Endometrial microvascular endothelial cells (primary cell): ENCODE results near the gene NHSL2. TPM values are rescaled to one million over a fixed set of nuclear protein-coding genes. Genes with fewer than 3 reads are reported as not detected.

ENCODE experiments used
- in situ Hi-C: cut with HindIII; loops from 2 replicates; pipeline ENCODE4 v1.10.0; 2017; ENCODE audit warnings: low sequenced_read_pairs, low pct_unique_long_range_greater_than_20kb; ENCODE audit errors: inconsistent ontology term
- total RNA-seq: library from RNA; depleted of rRNA; stranded (reverse); fragments of >200 nt; gene quantifications from one replicate; pipeline ENCODE4 v1.2.3, GENCODE V29; 2015; ENCODE audit errors: inconsistent ontology term

NHSL2 gene
- total RNA-seq, 1 donor from 2014 or later, result 30.7 TPM

DNA sequence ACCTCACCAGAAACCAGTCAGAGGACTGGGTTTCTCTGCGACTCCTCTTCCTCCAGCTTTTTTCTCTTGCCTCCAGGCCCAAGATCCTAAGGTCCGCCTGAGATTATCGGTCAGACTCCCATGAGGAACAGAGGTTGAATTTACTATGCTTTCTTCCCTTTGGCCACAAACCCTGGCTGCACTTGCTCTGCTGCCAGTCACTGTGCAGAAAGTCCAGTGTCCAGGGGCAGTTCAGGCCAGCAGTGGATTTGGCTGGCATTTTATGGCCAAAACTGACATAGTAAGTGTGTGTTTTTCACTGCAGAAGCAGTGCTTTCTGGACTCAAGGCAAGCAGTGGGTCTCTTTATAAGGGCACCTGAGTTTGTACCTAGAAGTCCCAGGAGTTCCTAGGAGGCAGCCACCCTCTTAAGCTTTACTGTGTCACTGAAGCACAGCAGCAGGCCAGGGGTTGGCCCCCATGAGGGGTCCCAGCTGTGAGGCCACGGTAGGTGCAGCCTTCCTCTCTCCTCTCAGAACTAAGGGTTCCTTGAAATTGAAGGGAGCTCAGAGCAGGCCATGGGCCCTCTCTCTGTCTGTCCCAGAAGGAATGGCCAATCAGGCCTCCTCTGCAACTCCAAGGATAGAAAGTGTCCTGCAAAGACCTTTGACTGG lies 217.7 kb downstream of the NHSL2 start:
- in situ Hi-C loops, result loop anchor here (25.0 kb wide), 1 partner anchor 116 kb away; no protein-coding TSS in a partner anchor

DNA sequence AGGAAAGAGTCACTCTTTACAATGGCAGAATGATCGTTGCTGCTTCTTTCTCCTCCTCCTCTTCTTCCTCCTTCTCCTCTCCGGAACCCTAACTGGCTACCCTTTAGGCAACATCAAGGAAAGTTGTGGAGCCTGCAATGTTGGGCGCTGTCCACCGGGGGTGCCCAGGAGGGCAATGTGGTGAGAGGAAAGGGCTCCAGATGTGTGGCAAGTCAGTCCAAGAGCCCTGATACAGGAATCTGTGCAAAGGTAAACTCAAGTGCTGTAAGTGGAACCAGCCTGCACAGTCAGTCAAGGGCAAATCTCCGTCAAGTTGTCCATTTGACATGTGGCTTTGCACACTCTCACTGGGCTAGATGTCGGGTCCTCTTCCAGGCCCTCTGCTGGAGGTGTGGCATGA lies 218.2 kb downstream of the NHSL2 start:
- in situ Hi-C loops, result loop anchor here (25.0 kb wide), 1 partner anchor 117 kb away; no protein-coding TSS in a partner anchor

DNA sequence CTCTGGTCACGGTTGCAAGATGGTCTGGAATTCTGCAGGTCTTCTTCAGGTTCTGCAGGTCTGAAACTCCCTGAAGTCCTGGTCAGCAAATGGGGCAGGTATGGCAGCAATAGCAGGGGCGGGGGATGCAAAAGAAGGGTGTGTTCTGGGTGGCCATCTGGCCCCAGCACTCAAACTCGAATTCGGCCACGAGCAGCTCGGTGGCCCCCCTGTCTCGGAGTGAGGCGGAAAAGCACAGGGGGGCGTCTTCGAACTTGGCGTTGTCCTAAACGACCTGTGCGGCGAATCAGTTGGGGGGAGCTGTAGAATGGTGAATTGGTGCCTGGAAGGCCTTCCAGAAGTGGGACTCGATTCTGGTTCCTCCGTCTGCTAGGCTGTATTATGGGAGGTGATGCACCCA lies 219.0 kb downstream of the NHSL2 start:
- in situ Hi-C loops, result loop anchor here (25.0 kb wide), 1 partner anchor 117 kb away; no protein-coding TSS in a partner anchor

DNA sequence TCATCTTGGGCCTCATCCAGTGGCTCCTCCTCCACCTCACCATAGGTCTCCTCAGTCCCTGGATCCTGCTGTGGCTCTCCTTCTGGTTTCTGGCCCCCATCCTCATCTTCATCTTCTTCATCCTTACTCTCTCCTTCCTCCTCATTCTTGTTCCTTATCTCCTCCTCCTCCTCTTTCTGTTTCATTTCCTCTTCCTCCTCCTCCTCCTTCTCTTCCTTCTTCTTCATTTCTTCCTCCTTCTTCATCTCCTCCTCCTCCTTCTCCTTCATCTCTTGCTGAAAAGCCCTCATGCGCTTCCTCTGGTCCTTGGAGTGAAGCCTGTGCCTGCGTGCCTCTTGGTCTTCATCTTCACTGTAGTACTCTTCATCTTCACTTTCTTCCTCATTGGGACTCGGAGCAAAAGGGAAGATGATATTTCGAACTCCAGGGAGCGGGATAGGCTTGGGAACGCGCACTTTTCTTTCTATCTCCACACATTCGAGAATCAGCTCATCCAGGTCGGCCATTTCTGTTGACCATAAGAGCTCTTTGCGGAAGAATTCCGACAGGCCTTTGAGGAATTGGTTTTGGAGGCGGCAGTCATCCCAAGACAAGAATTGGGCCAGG lies 219.6 kb downstream of the NHSL2 start:
- in situ Hi-C loops, result loop anchor here (25.0 kb wide), 1 partner anchor 118 kb away; no protein-coding TSS in a partner anchor

DNA sequence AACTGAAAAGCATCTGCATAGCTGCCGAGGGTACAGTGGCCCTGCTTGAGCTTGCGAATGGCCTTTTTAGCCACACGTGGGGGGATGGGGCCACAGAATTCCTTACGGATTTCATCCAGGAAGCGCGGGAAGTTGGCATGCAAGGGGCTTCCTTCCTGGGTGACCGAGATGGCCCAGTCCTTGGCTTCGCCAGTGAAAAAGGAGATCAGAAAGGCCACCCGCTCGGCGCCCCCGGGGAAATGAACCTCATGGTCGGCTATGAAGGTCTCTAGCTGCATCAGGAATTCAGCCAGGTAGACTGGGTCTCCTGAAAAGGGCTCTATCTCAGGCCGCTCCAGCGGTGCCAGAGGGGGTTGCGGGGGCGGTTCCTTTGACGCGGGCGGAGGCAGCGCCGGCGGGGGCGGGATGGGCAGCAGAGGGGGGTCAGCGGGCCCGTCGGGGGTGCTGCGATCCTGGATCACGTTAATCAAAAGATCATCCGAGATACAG lies 220.2 kb downstream of the NHSL2 start:
- in situ Hi-C loops, result loop anchor here (25.0 kb wide), 1 partner anchor 119 kb away; no protein-coding TSS in a partner anchor

DNA sequence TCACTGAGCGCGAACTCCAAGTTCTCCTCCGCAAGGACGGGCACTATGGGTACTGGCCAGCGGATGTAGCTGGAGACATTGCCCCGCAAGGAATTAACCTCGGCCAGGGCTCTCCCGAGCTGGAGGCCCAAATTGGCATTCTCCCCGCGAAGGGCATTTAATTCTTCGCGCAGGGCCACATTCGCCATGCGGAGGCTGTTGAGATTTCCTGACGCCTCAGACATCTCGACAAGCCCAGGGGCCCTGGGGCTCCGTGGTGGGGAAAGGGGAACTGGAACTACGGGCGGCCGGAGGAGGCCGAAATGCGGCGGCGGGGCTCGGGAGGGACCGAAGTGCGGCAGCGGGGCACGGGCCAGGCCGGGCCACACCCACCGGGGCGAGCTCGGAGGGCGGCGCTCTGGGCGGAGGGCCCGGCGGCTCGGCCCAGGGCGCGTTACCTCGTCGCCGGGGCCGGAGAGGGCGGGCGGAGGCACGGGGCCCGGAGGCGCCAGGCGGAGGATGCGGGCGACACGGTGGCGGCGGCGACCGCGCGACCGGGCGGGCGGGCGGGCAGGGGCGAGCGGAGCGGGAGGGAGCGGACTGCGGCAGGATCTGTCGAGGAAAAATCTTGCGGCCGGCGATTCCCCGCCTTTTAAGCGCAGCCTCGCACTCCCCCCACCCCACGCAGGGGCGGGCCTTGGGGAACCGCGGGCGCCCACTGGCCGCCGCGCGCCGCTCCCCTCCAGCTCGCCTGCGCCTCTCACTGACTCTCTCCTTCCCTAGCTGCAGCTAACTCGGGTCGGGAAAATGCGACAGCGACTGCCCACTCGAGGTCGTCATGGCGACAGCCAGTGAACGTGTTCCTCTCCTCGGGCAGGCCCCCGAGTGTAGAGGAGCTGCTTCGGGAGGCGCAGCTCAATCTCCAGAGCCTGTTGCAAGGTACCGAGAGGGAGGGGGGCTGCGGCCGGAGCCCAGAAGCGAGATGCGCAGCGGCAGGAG lies 221.0 kb downstream of the NHSL2 start, which contains the start of gene RTL5:
TSS of gene RTL5 (minus strand) at position 599 of the 978 bp plus-strand sequence.
- in situ Hi-C loops, result loop anchor here (25.0 kb wide), 1 partner anchor 119 kb away; no protein-coding TSS in a partner anchor

DNA sequence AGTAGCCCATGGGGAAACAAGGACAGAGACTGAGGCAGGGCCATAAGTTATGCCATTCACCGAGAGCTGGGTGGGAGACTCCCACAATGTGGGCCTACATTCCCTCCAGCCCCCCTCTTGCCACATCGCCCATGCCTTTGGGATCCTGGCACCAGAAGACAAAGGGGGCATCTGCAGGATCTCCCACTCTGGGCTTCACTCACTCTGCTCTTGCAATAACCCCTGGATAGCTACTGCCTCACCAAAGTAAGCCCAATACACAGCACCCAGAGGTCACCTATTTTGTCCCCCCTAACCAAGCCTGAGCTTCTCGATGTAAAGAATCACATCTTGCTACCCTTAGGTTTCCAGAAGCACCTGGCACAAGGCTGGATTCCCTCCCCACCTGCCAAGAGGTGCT lies 221.8 kb downstream of the NHSL2 start:
- in situ Hi-C loops, result loop anchor here (25.0 kb wide), 1 partner anchor 120 kb away; no protein-coding TSS in a partner anchor

DNA sequence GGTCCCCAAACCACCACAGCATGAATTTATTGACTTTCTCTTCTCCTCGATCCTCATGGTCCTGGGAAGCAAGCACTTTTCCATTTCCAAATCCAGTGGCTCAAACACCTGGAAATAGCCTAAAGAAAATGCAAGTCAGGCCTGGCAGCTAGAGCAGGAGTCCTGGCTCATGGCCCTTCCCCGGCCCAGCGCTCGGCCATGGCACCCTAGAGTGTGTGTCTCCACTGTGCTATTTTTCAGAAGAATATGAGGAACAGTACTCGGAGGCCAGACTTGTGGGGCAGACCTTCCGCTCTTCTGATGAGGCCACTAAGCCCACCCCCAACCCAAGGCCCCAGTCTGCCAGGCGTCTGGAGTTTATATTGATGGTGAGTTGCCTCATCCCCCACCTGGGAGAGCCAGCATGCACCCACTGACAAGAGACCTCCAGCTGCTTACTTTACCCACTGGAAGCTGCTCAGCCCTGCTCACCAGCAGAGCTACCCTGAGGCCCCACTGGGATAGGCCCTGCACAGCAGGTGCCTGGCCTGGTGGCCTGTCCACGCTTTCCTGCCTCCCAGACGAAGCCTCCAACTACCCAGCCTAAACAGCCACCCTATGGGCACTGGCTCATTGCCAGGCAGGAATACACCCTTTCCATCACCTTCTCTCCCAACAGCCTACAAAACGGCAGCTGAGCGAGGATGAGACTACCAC lies 223.4 kb downstream of the NHSL2 start:
- in situ Hi-C loops, result loop anchor here (25.0 kb wide), 1 partner anchor 122 kb away; no protein-coding TSS in a partner anchor

DNA sequence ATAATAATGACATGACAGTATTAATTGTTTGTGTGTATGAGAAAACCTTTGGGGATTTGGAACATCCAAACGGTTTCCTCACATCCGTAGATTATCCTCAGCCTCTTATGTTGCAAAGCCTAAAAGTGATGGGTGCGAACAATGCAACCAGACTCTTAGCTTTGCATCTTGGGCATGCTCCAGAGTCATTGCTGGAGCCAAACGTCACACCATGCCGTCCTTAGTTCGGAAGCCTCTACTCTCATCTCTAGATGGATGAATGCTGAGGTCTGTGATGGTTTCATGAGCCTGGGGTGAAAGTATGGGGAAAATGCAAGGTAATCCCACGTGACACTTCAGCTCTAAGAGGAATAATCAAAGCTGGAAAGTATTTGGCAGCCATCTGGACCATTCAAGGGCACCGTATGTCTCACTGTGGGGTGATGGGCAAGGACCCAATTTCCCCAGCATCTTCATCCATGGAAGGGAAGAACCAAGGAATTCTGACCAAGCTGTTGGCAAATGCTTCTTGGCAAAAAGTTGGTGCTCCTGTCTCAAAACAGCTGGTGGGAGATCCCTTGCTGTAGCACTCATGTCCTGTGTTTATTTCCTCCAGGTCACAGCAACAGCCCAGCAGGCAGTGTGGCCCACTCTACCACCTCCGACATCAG lies 227.3 kb downstream of the NHSL2 start:
- in situ Hi-C loops, result loop anchor here (25.0 kb wide), 1 partner anchor 126 kb away; no protein-coding TSS in a partner anchor

DNA sequence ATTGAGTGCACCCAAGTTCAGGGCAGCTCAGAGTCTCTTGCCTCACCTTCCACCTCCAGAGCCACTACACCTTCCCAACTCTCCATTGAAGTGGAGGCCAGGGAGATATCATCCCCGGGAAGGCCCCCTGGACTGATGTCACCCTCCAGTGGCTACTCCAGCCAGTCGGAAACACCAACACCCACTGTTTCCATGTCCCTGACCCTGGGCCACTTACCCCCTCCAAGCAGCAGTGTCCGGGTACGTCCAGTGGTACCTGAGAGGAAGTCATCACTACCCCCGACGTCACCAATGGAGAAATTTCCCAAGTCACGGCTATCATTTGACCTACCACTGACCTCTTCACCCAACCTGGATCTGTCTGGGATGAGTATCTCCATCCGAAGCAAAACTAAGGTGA lies 228.9 kb downstream of the NHSL2 start:
- in situ Hi-C loops, result loop anchor here (25.0 kb wide), 1 partner anchor 127 kb away; no protein-coding TSS in a partner anchor

DNA sequence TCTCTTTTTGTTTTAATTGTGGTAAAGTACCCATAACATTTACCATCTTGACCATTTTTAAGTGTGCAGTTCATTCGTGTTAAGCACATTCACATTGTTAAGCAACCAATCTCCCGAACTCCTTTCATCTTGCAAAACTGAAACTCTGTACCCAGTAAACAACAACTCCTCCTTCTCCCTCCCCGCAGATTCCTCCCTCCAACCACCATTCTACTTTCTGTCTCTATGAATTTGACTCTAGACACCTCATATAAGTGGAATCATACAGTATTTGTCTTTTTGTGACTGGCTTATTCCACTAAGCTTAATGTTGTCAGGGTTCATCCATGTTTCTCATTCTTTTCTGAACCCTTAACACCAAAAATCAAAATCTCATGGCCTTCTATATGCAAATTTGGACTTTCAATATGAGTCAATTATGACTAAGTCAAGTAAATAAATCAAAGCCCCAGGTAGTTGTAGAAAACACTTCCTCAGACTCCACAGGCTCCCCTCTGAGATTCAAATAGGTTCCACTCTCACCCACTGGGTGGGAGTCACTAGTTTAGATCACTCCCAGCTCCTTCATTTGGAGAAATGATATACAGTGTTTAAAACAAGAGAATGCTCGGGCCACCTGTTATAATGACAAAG lies 230.8 kb downstream of the NHSL2 start:
- in situ Hi-C loops, result loop anchor here (25.0 kb wide), 1 partner anchor 129 kb away; no protein-coding TSS in a partner anchor

DNA sequence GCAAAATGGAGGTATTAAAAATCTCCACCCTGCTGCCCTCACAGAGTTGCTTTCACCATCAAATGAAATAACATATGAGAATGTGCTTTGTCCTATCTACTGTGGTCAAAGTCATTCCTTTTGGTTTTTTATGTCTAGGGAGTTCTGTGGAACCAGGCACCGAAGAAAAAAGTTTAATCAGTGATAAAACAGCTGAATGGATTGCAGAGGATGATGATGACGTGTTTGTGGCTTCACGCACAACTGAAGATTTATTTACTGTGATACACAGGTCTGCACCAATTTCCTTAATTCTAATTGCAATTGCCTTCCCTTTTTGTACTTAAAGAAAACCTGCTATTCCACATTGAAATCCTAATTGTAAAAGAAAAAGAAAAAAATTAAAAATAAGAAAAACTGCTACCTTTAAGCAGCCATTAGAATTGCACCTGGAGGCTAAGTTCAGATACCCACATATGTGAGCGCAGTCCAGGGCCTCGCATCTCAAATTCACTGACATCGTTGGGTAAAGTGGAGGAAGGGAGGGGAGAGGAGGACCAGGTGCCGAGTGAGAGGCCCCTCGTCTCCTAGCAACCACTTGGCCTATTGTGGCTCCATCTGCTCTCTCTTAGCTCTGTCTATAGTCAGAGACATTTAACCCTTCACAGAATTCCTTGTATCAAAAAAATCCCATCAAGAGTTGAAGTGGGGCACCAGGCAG lies 231.6 kb downstream of the NHSL2 start:
- in situ Hi-C loops, result loop anchor here (25.0 kb wide), 1 partner anchor 130 kb away; no protein-coding TSS in a partner anchor

DNA sequence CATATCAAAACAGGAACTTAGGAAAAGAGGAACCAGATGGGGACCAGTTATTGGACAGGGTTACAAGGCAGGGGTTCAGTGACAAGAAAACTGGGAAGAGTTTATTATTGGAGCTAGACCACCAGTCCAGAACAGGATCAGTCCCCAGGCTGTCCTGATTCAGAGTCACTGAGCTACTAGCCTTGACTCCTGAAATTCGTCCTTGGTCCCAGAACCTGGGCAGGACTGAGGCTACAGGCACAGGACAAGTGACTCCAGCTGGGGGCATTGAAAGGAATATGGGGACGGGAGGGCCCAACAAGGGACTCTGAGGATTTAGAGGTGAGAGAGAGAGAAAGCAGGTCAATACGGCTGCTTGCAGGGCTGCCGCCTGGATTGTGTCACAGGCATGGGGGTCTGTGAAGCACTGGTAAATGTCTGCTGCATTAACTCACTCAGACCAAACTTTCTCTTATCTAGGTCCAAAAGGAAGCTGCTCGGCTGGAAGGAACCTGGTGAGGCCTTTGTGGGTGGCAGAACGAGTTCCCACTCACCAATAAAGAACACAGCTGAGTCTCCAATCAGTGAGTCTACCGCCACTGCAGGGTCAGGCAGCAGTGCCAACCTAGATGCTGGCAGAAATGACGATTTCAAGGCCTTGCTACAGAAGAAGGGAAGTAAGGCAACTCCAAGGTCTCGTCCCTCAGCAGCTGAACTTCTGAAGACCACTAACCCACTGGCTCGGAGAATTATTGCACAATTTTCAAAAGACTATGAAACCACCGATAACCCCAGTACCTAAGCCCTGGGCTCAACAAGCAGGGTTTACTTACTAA lies 232.4 kb downstream of the NHSL2 start:
- in situ Hi-C loops, result loop anchor here (25.0 kb wide), 1 partner anchor 131 kb away; no protein-coding TSS in a partner anchor

DNA sequence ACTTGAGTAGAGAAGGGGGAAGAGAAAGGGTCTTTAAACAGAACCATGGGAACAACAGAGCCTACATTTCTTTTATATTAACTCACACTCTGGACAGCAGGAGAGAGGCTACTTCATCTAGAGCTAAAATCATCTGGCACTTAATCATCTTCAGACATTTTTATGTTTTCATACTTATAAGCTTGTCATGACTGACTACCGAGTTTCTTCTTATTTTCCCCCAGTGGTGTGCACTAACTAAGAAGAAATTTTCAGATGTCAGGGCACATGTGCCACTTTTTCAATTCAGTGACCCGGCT lies 232.9 kb downstream of the NHSL2 start:
- in situ Hi-C loops, result loop anchor here (25.0 kb wide), 1 partner anchor 131 kb away; no protein-coding TSS in a partner anchor

DNA sequence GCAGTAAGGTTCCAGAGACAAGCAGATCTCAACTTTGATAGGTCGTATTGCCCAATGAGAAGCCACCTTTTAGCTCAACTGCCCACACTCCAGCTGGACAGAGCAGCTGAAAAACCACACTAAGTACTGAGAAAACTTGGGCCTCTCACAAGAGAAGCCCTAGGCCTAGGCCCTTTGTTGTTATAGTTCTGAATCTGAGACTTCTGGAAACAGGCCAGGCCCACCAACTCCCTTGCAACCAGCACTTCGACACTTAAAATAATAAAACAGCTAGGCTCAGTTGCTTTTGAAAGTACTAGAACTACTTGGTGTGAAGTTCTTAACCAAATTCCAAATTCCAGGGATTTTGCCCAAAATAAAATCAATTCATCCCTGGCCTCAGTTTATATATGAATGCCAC lies 234.5 kb downstream of the NHSL2 start:
- in situ Hi-C loops, result loop anchor here (25.0 kb wide), 1 partner anchor 133 kb away; no protein-coding TSS in a partner anchor

DNA sequence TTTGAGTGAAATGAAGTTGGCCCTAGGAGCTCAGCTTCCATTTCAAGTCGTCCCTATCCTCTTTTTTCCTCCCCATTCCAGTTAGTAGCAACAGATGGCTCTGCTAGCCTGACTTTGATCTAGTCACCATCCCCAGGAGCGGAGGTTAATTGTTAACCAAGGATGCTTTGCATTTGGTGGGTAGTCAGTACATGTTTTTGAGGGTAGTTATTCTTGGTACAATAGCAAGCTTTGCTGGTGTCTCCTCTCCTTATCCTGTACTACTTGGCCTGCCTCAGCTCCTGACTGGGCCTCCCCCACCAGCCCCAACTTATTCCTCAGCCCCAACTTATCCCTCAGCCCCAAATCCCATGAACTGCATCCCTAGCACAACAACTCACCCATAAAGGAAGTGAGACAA lies 235.9 kb downstream of the NHSL2 start:
- in situ Hi-C loops, result loop anchor here (25.0 kb wide), 1 partner anchor 134 kb away; no protein-coding TSS in a partner anchor
